HG03460 (cell line): ENCODE results near the gene UGT2A3.
"Not testable (repeated sequence)": the region's sequence is repeated elsewhere in the genome, so short reads cannot be mapped to it uniquely, and the experiment has no call there.

ENCODE experiments used
- ATAC-seq: cut with Tn5 transposase; IDR thresholded peaks from one replicate; pipeline ENCODE4 v1.9.1; 2021; ENCODE audit not compliant: unreplicated experiment

UGT2A3 gene

GRCh38 chr4:68951078-68951805 is at the start of gene UGT2A3:
Gene UGT2A3 (minus strand): TSS chr4:68951804. CDS start chr4:68951760, 44 bp downstream.
- no peak for ATAC-seq

GRCh38 chr4:68997040-68997439 is 45.4 kb upstream of the UGT2A3 start:
- ATAC-seq, result no peak

GRCh38 chr4:68995292-68995691 is 43.7 kb upstream of the UGT2A3 start:
- no peak for ATAC-seq

- peak; percentile 71 for ATAC-seq
Measured at GRCh38 chr4:68987007-68987406, 35.4 kb upstream of the UGT2A3 start.

GRCh38 chr4:68985442-68985841 is 33.8 kb upstream of the UGT2A3 start:
- ATAC-seq, result no peak

GRCh38 chr4:68984947-68985346 is 33.3 kb upstream of the UGT2A3 start:
- no peak for ATAC-seq

- ATAC-seq, result no peak
Measured at GRCh38 chr4:68963374-68963773, 11.8 kb upstream of the UGT2A3 start.

- no peak for ATAC-seq
Measured at GRCh38 chr4:68962868-68963267, 11.3 kb upstream of the UGT2A3 start.

GRCh38 chr4:68960294-68961163 is 8.9 kb upstream of the UGT2A3 start:
- ATAC-seq, result no peak

- not testable (repeated sequence) for ATAC-seq
Measured at GRCh38 chr4:68959085-68959484, 7.5 kb upstream of the UGT2A3 start.

- no peak for ATAC-seq
Measured at GRCh38 chr4:68954126-68954525, 2.5 kb upstream of the UGT2A3 start.

GRCh38 chr4:68953056-68953596 is 1.5 kb upstream of the UGT2A3 start:
- no peak for ATAC-seq

- no peak for ATAC-seq
Measured at GRCh38 chr4:68951806-68952585, 392 bp upstream of the UGT2A3 start.

- no peak for ATAC-seq
Measured at GRCh38 chr4:68950033-68950432, 1.6 kb downstream of the UGT2A3 start.

- no peak for ATAC-seq
Measured at GRCh38 chr4:68948985-68949384, 2.6 kb downstream of the UGT2A3 start.

- no peak for ATAC-seq
Measured at GRCh38 chr4:68948044-68948743, 3.4 kb downstream of the UGT2A3 start.

GRCh38 chr4:68929076-68929737 is 22.4 kb downstream of the UGT2A3 start:
- ATAC-seq, result no peak

- ATAC-seq, result no peak
Measured at GRCh38 chr4:68927165-68927564, 24.4 kb downstream of the UGT2A3 start.

- not testable (repeated sequence) for ATAC-seq
Measured at GRCh38 chr4:68922202-68922601, 29.4 kb downstream of the UGT2A3 start.

GRCh38 chr4:68921051-68921450 is 30.6 kb downstream of the UGT2A3 start:
- ATAC-seq, result no peak
